Gastroesophageal sphincter (tissue), 3 donors: ENCODE data around the gene SLF1.

Source experiments
- EP300 ChIP-seq: sonication (generic); formaldehyde crosslinking; IDR thresholded peaks from one replicate; pipeline ENCODE4 v1.6.1; 2017; ENCODE audit warnings: antibody characterized with exemption, mild to moderate bottlenecking
- POLR2A ChIP-seq, 2 donors: fragments of 450-650 bp; IDR thresholded peaks; one replicate each; pipeline ENCODE4 v1.6.1; 2017; ENCODE audit warnings: antibody characterized with exemption in 2 of 2, mild to moderate bottlenecking in 2 of 2, moderate library complexity in 1 of 2
- POLR2AphosphoS5 ChIP-seq: sonication (generic); formaldehyde crosslinking; IDR thresholded peaks from one replicate; pipeline ENCODE4 v1.6.1; 2017; ENCODE audit warnings: antibody characterized with exemption
- TF ChIP-seq, protein P1 (sequence below), 4 experiments: fragments of 200-600 bp in 2 of 4; fragments of 450-650 bp in 2 of 4; sonication (generic) in 1 of 4; IDR thresholded peaks; one replicate each; pipeline ENCODE4 v1.5.1; 2017 to 2019; ENCODE audit warnings: antibody characterized with exemption in 4 of 4, mild to moderate bottlenecking in 2 of 4, moderate library complexity in 2 of 4

- TF ChIP-seq, protein P1, sequence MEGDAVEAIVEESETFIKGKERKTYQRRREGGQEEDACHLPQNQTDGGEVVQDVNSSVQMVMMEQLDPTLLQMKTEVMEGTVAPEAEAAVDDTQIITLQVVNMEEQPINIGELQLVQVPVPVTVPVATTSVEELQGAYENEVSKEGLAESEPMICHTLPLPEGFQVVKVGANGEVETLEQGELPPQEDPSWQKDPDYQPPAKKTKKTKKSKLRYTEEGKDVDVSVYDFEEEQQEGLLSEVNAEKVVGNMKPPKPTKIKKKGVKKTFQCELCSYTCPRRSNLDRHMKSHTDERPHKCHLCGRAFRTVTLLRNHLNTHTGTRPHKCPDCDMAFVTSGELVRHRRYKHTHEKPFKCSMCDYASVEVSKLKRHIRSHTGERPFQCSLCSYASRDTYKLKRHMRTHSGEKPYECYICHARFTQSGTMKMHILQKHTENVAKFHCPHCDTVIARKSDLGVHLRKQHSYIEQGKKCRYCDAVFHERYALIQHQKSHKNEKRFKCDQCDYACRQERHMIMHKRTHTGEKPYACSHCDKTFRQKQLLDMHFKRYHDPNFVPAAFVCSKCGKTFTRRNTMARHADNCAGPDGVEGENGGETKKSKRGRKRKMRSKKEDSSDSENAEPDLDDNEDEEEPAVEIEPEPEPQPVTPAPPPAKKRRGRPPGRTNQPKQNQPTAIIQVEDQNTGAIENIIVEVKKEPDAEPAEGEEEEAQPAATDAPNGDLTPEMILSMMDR (IDR thresholded peaks at IDR 0.05), result no peak
- TF ChIP-seq POLR2AphosphoS5, result no peak
- TF ChIP-seq POLR2A (IDR thresholded peaks at IDR 0.05), result no peak
- TF ChIP-seq EP300, result no peak
These were observed 1.8 kb downstream of the SLF1 start for GRCh38 chr5:94620256-94620655.
